ENCODE measurements around the gene MAGI1. TPM values are rescaled to one million over a fixed set of nuclear protein-coding genes. Genes with fewer than 3 reads are reported as not detected.

Gene MAGI1
- polyA plus RNA-seq, 1 experiment, result 14.2 TPM

DNA sequence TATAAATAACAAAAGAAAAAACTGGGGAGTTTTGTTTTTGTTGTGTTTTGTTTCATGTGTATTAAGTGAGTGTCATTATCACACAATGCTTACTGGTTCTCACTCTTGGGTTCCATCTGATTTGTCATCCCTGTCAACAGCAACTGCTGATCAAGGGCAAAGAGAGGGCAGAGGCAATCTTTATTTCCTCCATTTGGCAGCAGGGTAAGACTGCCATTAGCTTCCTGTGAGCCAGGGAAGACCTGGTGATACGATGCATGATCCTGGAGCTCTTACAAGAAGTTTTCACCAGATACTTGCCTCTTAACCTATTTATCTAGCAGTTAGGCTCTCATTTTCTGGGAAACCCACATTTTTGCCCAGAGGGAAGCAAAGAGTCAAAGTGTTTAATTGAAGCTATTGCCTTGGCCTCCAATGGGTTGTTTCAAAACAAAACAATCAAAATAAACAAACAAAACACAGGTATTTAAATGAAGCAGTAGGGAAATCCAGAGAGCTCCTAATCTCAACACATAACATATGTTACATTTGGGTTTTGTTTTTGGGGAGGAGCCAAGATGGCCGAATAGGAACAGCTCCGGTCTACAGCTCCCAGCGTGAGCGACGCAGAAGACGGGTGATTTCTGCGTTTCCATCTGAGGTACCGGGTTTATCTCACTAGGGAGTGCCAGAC lies 529.8 kb downstream of the MAGI1 start:
- no peak for DNase-seq (ENCODE audit: low read depth, low spot score)
- Histone ChIP-seq H3K27ac (ENCODE audit: low read depth, low read length) (no peak overlapping the region), H3K9me3 (ENCODE audit: control insufficient read depth, insufficient read depth, low read length) (no peaks in the 10 kb centered on the region; the same call in 1 of the 2 replicates), H3K27me3 (ENCODE audit: control insufficient read depth, insufficient read depth, low read length) (no peaks in the 10 kb centered on the region), H3K4me3 (ENCODE audit: low read depth, low read length) (no peak overlapping the region)
- TF ChIP-seq, protein P1, sequence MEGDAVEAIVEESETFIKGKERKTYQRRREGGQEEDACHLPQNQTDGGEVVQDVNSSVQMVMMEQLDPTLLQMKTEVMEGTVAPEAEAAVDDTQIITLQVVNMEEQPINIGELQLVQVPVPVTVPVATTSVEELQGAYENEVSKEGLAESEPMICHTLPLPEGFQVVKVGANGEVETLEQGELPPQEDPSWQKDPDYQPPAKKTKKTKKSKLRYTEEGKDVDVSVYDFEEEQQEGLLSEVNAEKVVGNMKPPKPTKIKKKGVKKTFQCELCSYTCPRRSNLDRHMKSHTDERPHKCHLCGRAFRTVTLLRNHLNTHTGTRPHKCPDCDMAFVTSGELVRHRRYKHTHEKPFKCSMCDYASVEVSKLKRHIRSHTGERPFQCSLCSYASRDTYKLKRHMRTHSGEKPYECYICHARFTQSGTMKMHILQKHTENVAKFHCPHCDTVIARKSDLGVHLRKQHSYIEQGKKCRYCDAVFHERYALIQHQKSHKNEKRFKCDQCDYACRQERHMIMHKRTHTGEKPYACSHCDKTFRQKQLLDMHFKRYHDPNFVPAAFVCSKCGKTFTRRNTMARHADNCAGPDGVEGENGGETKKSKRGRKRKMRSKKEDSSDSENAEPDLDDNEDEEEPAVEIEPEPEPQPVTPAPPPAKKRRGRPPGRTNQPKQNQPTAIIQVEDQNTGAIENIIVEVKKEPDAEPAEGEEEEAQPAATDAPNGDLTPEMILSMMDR (IDR thresholded peaks at IDR 0.05; ENCODE audit: low read depth, low read length), result no peak
- POLR2A ChIA-PET, result no interaction called here
- CTCF ChIA-PET, result no interaction called here

DNA sequence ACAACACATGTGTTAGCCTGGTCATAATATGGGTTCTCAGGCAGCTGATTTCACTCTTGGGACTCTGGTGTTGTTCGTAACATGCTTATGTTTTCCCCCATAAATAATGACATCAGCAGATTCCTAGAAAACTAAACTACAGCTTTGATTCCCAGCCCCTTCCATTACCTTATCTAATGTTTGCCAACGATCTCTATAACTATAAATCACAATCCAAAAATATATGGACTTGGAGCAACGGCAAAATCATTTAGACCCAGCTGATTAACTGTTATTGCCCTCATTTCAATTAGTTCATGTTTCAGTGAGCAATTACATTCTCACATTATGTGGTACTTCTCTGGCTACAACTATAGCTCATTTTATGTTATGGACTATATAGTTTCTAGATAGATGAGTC lies 531.3 kb downstream of the MAGI1 start:
- ChIA-PET POLR2A (no interaction called here), CTCF (no interaction called here)
- DNase-seq (ENCODE audit: low read depth, low spot score), result no peak
- Histone ChIP-seq H3K27me3 (ENCODE audit: control insufficient read depth, insufficient read depth, low read length) (no peaks in the 10 kb centered on the region), H3K9me3 (ENCODE audit: control insufficient read depth, insufficient read depth, low read length) (no peaks in the 10 kb centered on the region; the same call in 1 of the 2 replicates), H3K4me3 (ENCODE audit: low read depth, low read length) (no peak overlapping the region), H3K27ac (ENCODE audit: low read depth, low read length) (no peak overlapping the region)
- TF ChIP-seq, protein P1 (IDR thresholded peaks at IDR 0.05; ENCODE audit: low read depth, low read length), result no peak

DNA sequence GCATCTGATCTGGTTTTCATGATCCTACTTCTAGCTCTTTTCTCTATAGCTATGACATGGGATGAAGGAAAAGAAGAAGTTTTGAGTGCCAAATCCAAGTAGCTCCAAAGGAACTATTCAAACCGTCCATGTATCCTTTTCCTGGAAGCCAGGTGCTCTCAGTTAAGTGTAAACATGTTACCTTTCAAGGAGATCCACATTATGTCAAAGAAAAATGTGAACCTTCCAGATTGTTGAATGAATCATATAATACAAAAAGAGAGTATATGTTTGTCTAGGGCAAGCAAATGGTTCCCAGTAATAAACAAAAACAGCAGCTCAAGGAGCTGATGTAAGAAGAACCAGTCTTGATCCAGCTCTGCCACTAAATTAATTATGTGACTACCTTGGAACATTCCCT lies 534.9 kb downstream of the MAGI1 start:
- no peaks in the 10 kb centered on the region for H3K9me3 ChIP-seq (ENCODE audit: control insufficient read depth, insufficient read depth, low read length)
- TF ChIP-seq, protein P1 (IDR thresholded peaks at IDR 0.05; ENCODE audit: low read depth, low read length), result no peak
- H3K27me3 ChIP-seq (ENCODE audit: control insufficient read depth, insufficient read depth, low read length), result no peaks in the 10 kb centered on the region
- ChIA-PET CTCF (no interaction called here), POLR2A (no interaction called here)
- DNase-seq (ENCODE audit: low read depth, low spot score), result no peak
- H3K4me3 ChIP-seq (ENCODE audit: low read depth, low read length), result no peak overlapping the region
- H3K27ac ChIP-seq (ENCODE audit: low read depth, low read length), result no peak overlapping the region

DNA sequence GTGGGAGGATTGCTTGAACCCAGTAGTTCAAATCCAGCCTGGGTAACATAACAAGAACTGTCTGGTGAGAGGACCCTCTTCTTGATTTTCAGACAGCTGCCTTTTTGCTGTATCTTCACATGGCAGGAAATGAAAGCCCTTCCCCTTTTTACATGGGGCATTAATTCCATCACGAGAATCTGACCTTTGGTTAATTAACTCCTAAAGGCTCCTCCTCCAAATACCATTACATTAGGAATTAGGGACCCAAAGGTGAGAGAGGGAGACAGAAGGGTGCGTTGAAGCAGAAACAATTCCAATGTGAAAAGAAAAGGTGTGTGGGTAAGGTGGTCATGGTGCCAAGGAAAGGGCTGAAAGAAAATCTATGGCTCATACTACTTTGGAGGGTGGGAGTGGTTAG lies 536.2 kb downstream of the MAGI1 start:
- Histone ChIP-seq H3K4me3 (ENCODE audit: low read depth, low read length) (no peak overlapping the region), H3K27ac (ENCODE audit: low read depth, low read length) (no peak overlapping the region), H3K9me3 (ENCODE audit: control insufficient read depth, insufficient read depth, low read length) (no peaks in the 10 kb centered on the region), H3K27me3 (ENCODE audit: control insufficient read depth, insufficient read depth, low read length) (no peaks in the 10 kb centered on the region)
- DNase-seq (ENCODE audit: low read depth, low spot score), result no peak
- TF ChIP-seq, protein P1 (IDR thresholded peaks at IDR 0.05; ENCODE audit: low read depth, low read length), result no peak
- POLR2A ChIA-PET, result no interaction called here
- CTCF ChIA-PET, result no interaction called here

DNA sequence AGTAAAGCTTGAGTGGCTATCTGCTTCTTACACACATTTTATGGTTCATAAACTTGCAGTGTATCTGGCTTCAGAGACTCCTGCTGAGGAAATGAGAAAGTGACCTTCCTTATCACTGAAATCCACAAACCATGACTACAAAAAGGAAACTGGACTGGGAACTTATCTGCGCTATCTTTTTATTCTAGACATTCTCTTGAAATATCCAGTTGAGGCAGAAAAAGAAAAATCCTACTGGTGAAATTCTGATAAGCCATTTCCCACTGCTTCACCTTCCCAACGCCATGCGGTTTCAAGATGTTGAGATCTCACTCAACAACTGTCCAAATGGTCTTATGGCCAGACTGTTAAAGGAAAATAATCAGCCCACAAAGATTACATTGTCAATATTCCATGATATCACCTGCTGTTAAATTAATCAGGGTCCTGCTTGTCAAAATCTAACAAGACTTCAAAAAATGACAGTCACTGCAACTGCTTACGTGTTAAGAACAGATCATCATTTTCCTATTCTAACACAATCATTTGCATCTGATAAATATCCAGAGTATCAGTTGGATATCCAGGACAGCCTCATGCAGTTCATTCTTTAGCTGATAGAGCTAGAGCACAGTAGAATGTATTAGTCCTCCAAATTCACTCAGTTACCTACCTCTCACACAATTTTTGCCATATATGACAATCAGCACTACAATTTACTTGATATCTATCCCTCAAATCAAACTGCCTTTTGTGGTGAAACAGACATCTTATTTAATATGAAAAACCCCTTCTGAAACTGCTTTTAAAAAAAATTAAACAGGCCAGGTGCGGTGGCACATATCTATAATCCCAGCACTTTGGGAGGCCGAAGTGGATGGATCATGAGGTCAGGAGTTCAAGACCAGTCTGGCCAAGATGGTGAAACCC lies 538.1 kb downstream of the MAGI1 start:
- TF ChIP-seq, protein P1 (IDR thresholded peaks at IDR 0.05; ENCODE audit: low read depth, low read length), result no peak
- no peak for DNase-seq (ENCODE audit: low read depth, low spot score)
- H3K9me3 ChIP-seq (ENCODE audit: control insufficient read depth, insufficient read depth, low read length), result no peaks in the 10 kb centered on the region
- H3K27ac ChIP-seq (ENCODE audit: low read depth, low read length), result no peak overlapping the region
- ChIA-PET POLR2A (no interaction called here), CTCF (no interaction called here)
- H3K27me3 ChIP-seq (ENCODE audit: control insufficient read depth, insufficient read depth, low read length), result no peaks in the 10 kb centered on the region
- H3K4me3 ChIP-seq (ENCODE audit: low read depth, low read length), result no peak overlapping the region
